Neural progenitor cell (in vitro differentiated cells): ENCODE results near the gene NEUROG1.

Experiments used
- CTCF ChIP-seq: fragments of 200-600 bp; sonication (generic); IDR thresholded peaks from 2 replicates; pipeline ENCODE4 v1.5.1; 2017; ENCODE audit warnings: antibody characterized with exemption, mild to moderate bottlenecking
- EZH2 ChIP-seq: fragments of 200-600 bp; sonication (generic); IDR thresholded peaks from 2 replicates; pipeline ENCODE4 v1.6.1; 2017; ENCODE audit warnings: antibody characterized with exemption, mild to moderate bottlenecking, moderate library complexity

- TF ChIP-seq CTCF (no peak), EZH2 (no peak)
These were observed 38.7 kb upstream of the NEUROG1 start for GRCh38 chr5:135574493-135574892.
